GM19023 (cell line): ENCODE data around the gene PRKAR2B.

Source experiments
- ATAC-seq: cut with Tn5 transposase; IDR thresholded peaks from one replicate; pipeline ENCODE4 v1.9.1; 2021; ENCODE audit warnings: mild to moderate bottlenecking, moderate library complexity; ENCODE audit not compliant: unreplicated experiment

The PRKAR2B gene

DNA sequence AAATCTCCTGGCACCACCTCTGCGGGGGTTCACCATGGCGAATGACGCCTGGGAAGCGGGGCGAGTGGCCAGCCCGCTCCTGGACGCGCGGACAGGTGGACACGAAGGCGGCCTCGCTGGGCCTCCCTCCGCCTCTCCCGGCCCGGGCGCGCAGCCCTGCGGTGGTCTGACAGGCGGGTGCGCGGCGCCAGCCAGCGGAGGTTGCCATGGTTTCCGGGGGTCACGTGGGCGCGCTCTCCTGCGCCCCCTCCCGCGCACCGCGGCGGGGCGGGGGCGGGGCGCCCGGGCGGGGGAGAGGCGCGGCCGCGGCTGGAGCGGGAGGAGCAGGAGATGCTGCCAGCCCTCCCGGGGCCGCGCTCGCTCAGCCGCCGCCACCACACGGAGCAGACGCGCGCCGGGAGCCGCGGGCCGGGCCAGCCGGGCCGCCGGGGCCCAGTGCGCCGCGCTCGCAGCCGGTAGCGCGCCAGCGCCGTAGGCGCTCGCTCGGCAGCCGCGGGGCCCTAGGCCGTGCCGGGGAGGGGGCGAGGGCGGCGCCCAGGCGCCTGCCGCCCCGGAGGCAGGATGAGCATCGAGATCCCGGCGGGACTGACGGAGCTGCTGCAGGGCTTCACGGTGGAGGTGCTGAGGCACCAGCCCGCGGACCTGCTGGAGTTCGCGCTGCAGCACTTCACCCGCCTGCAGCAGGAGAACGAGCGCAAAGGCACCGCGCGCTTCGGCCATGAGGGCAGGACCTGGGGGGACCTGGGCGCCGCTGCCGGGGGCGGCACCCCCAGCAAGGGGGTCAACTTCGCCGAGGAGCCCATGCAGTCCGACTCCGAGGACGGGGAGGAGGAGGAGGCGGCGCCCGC is at the start of gene PRKAR2B:
TSS of gene PRKAR2B (plus strand) at position 359 of the 848 bp plus-strand sequence. CDS start at position 562, 203 bp downstream.
- peak; percentile 78 for ATAC-seq

DNA sequence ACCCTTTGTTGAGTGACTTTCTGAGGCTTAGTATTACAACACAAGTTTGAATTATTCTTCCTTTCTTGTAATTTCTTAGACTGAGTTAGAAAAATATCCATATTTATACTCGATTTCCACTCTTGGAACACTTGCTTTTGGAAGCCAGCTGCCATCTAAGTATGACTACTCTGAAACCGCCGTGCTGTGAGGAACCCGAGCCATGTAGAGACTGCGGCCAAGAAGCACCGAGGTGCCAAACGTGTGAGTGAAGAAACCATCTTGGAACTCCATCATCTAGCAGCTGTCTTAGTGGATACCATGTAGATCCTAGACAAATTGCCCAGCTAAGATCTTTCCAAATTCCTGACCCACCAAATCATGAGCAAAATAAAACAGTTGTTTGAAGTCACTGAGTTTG is 49.7 kb upstream of the PRKAR2B start:
- no peak for ATAC-seq

DNA sequence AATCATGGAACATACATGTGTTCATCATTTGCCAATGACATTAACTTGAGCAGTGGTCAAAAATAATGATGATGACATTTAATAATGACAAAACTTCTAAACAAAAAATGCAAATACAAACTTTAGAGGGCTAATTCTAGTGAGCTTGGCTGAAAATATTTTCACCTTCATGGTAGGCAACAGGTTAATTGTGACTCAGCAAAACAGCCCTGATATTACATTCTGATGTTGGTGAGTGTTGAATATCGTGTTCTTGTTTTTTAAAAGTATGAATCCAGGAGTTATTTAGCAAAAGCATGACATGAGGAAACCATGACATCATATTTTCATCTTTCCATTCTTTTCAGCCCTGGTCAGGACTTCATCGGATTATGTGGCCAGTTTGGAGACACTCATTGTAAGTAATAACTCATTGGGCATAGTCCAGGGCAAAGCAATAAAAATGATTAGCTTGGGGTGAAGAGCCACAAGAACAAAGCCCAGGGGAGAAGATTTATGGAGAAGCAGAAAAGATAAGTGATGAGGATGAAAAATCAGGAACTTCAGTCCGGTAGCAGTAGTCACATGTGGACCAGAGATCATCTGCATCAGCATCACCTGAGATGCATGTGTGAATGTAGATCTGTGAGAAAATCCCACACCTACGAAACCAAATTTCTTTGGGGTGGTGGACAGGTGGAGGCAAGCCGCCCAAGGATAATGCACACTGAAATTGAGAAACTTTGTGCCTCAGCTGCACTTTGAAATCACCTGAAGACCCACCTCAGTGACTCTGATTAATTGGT is 46.8 kb upstream of the PRKAR2B start:
- ATAC-seq, result no peak

DNA sequence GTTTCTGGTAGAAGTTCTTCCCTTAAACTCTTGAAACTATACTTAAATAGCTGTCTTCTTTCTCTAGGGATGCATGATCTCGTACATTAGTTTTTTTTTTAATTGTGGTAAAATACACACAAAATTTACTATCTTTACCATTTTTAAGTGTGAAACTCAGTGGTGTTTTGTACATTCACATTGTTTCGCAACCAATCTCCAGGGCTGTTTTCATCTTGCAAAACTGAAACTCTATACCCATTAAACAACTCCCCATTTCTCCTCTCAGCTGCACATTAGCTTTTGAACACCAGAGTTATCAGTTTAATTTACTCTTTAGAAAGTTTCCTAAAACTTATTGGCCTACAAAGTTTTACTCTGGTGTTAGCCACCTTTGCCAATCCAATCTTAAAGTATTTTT is 45.5 kb upstream of the PRKAR2B start:
- ATAC-seq, result no peak

DNA sequence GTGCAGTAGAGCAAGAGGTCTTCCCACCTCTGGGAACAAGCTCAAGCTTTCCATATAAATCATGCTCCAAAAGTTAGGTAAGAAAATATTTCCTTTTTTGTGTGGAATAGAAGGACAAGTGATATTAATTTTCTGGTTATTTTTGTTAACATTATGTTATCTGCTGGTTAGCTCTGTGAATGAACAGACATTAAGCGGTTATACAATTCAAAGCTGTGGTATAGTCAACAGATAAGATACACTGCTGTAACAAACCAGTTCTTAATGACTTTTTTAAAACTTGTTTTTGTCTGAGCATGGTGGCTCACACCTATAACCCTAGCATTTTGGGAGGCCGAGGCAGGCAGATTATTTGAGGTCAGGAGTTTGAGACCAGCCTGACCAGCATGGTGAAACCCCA is 43.0 kb upstream of the PRKAR2B start:
- no peak for ATAC-seq

DNA sequence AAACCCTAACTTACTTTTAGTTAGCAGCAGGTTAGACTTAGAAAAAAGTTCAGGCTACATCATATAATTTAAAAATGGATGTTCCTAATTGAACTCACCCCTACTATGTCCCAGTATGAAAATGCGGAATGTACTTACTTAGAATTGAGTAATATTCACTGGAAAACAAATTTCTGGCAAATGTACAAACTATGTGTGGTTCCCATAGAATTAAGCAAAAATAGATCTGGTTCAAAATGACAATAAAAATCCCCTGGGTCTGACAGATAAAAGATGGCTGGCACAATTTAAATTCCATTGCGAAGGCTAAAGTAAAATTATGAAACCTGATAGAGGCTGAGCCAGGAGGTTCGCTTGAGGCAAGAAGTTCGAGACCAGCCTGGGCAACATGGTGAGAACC is 42.4 kb upstream of the PRKAR2B start:
- ATAC-seq, result no peak

DNA sequence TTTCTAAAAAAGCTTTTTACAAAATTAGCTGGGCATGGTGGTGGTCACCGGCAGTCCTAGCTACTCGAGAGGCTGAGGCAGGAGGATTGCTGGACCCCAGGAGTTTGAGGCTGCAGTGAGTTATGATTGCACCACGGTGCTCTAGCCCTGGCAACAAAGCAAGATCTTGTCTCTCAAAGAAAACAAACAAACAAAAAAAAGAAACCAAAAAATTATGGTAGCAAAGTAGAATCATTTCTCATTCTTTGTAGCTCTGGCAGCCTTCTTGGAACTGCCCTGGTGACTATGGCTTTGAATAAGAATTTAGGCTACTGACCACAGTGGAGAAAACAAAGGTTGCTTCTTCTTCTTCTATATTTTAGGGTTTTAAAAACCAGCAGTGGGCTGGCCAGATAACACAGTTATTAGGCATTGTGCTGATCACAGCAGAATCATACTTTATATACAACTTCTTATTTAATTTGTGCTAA is 41.9 kb upstream of the PRKAR2B start:
- ATAC-seq, result no peak

DNA sequence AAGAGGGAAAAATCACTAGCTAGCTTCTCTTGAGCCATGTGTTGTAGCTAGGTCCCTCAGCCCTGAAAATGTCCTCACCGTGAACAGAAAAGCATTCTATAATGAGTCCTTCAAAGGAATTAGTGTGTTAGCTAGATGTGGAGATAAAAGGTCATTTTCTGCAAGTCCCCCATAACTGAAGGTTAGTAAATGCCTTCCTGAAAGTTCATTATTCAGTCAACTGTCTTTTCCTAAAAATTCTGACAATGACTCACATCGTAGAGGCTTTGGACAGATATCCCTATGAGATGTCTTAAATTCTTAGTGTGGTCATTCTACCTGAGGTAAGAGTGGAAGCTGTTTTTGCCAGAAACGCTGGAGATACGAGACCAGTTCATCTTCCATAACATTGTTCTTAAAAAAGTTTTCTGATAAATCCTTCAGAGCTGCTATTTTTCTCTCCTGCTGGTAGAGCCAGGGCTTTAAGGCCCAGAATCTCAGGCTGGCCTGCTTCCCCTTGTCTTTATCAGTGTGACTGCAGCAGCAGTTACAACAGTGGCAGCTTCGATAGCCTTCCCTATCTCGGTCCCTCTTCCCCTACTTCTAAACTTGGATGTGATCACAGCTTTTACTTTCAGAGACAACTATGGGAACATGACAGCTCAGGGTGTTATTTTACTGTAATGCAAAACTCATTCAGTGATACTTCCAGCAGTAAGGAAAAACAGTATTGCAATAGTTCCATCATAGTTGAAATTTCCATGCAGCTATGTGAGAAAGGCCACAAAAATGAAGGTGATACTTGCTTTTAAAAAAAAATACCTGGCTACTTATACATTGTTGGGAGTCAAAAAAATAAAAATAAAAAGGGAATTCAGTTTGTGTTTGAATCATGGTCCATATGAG is 37.3 kb upstream of the PRKAR2B start:
- ATAC-seq, result no peak

DNA sequence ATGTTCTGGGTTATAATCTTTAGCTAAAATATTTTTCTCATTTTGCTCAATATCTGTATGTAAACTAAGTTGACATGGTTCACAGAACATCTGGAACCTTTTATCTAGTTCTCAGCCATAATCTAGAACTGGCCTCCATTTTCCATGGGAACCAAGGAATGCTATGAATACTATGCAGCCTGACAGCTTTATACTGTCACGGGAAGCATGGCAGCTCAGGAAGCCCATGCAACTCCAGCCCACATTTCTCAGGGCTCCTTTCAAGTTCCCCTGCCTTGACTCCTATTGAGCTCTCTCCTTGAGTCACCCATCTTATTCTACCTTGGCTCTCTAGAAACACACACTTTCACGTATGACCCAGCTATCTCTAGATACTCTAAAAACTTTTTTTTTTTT is 36.6 kb upstream of the PRKAR2B start:
- ATAC-seq, result no peak

DNA sequence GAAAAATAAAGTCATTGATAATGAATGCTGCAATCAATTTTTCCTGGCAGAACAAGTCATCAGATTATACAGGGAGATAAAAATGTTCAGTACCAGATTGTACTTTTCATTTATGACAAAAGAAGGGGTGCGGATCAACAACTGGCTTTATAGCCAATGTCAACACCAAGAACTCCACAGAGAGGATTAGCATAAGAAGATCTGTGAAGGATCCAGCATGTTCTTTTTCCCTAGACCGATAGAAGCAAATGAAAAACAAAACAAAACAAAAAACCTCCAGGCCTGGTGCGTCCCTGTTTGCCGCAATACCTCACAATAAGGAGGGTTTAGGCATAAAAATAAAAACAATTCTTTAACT is 34.7 kb upstream of the PRKAR2B start:
- ATAC-seq, result no peak

DNA sequence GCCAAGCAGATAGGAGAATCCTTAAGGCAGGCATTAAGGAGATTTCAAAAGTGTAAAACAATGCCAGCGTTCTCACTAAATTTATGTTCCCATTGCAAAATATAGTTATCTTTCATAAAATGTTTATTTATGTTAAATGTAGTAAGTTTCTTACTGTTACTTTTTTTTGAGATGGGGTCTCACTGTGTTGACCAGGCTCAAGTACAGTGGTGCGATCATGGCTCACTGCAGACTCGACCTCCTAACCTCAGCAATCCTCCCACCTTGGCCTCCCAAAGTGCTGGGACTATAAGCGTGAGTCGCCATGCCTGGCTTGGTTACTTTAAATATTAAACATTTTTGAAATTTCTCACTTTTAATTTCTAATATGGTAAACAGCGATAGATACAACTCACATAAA is 31.8 kb upstream of the PRKAR2B start:
- no peak for ATAC-seq

DNA sequence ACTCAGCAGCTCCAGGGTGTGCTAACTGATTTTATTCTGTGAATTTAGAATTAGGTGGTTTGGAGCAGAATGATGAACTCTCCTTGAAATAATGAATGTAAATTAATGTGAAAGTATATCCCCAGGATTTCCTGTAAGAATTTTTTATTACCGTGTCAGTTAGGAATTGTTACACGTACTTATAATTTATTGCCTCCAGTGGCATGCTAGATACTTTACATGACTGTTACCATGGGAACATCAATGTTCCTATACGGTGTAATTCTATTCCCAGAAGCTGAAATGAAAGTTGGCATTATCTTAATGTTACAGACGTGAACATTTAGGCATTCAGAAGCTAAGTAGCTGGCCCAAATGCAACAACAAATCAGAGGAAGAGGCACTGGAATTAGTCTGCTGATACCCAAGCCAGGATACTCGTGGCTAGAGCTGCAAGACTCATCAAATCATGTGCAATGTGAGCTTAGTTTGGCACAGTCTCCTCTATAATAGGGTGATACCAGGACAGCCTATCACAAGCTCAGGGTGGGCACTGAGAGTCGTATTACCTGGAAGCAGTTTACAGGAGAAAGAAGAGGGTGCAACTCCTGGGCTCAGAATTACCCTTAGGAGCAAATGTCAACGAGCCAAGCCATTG is 30.0 kb upstream of the PRKAR2B start:
- ATAC-seq, result no peak

DNA sequence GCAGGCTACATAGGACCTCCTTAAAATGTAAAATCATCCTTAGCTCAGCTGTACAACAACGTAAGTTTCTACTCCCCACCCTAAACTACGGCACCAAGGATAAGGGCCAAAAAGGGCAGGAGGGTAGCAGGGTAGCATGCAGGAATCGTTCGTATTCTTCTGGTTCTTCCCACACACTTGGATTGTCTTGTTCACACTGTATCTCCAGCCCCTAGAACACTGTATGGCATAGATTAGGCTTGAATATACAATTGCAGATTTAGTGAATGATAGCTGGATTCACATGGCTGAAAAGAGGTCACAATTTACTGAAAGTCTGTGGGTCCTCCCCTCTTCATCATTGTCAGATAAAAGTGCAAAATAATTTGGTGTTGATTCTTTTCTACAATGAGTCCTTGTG is 28.2 kb upstream of the PRKAR2B start:
- ATAC-seq, result no peak

DNA sequence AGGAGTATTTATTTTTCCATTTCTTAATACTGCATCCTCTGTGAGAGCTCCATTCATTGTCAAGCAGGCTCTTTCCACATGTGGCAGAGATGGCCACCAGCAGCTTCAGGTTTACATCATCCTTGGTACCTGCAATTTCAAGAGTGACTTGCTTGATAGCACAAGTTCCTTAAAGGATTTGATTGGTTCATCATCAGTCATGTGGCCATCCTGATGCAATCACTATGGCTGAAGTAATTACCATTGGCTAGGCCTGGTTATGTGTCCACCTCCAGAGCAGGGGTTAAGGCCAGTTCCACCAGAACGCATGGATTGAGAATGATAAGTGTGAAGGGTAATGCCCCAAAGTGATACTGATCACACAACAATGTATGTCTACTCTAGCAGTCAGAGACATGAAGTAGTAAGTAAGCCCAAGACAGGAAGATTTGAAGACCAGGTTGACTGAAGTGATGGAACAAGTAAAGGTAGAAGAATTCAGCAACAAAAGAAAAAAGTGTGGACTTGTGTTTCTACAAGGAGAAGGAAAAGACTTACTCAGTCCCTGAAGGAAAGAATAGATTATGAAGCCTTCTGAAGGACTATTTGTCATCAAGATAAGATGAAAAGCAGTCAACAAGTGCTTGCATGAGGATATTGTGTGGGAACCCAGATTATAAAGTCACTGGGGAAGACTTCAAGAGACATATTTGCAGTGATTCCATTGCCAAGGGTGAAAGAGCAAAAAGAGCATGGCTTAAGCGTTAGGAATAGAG is 26.4 kb upstream of the PRKAR2B start:
- ATAC-seq, result no peak

DNA sequence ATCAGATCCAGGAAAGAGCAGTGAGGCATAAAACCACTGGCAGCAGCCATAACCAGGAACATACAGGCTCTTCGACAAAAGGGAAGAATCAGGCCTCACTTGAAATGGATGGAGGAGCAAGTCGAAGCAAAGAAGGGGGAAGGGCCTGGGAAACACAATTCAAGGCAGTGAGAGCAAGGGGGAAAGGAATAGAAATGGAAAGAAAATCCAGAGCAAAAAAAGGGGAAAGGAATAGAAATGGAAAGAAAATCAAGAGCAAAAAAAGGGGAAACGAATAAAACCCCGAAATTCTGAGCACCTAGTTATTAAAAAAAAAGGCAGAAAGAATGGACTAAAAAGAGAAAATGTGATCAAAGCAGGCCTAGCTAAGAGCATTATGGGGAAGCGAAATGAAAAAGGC is 24.1 kb upstream of the PRKAR2B start:
- no peak for ATAC-seq

DNA sequence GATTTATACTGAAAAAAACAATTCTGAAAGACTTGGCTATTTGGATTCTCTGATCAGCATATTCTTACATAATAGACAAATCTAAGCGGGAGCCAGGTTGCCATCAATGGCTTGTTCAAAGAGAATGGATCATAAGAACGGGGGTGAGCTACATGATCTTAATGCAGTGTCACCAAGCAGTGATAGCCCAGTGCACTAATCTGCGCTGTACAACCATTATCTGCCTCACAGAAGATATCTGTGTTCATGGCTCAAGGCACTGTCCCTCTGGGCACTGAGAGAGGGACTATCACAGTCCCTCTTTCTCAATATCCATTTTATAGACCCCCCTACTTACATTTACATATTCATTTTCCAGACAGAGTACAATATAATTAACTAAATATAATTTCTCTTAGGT is 22.9 kb upstream of the PRKAR2B start:
- ATAC-seq, result no peak

DNA sequence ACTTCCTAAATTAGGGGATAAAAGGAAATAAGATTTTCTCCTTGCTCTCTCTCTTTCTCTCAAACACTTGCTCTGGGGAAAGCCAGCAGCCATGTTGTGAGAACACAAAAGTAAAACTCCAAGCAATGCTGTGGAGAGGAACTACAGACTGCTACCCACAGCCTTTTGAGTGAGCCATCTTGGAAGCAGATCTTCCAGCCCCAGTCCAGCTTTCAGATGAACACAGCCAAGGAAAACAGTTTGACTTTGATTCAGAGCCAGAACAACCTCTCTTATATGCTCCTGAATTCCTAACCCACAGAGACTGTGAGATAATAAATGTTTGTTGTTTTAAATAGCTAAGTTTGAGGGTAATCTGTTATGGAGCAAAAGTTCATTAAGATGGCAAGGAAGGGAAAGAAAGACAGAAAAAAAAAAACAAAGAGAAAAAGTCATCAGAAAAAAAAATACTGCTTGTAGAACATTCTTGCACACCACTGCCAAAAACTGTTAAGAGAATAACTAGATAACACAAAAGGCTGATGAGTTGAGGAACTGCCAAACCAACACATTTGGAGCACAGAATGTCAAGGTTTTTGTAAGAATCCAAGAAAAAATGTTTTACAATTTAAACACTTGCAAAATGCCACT is 20.9 kb upstream of the PRKAR2B start:
- ATAC-seq, result no peak

DNA sequence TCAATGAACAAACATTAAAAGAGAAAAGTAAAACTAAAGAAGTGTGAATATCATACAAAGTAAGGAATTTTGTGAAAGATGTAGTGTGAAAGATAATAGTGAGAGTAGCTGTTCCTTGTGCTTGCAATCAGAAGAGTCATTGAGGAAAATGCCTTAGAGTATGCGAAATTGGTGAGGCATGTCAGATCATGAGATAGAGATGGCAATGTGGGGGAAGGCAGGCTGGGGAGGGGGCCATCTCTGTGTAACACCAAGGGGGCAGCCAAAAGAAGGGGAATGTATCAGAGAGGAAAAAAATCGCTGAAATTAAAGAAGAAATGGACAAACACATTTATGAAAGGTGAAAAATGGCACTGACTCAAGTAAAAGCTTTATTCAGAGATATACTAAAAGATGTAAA is 19.6 kb upstream of the PRKAR2B start:
- no peak for ATAC-seq

DNA sequence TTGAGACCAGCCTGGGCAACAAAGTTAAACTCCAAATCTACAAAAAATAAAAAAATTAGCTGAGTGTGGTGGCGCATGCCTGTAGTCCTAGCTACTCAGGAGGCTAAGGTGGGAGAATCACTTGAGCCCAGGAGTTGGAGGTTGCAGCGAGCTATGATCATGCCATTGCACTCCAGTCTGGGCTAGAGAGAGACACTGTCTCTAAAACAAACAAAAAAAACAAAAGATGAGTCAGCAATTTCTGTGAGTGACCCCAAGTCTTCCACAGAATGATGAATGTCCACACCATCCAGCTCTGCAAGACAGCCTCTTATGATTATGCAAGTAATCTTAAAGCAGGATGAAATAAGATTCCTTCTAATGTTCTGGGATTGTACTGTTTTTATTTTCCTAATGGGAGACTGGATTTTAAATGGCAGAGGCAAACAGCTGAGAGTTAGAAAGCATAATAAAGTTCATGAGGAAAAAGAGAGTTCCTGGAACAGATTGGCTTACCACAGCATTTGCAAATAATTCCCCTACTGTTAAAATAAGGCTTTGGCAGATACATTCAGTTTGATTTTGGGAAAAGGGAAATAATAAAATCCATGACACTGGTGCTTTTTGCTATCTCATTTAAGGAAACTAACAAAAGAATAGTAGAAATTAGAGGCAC is 18.9 kb upstream of the PRKAR2B start:
- ATAC-seq, result no peak
